ENCODE results near the gene ADAM15. TPM values are rescaled to one million over a fixed set of nuclear protein-coding genes. Genes with fewer than 3 reads are reported as not detected.

ADAM15 gene
- total and polyA plus RNA-seq, 7 experiments from 2014 or later, result 5.8 to 53.7 (median 27.9) TPM

Other genes with a start within 250 kb of the ADAM15 start
- gene KCNN3, start 181.0 kb upstream of the ADAM15 start, total RNA-seq, result under 1 TPM in 4 of 5 experiments, not detected in 1; 0.05 to 0.29 (median 0.15) TPM
- gene KCNN3, start 181.0 kb upstream of the ADAM15 start, polyA plus RNA-seq, result not detected
- 10 to 100 TPM; 11.3 to 35.1 (median 12.6) TPM for gene PMVK, start 114.6 kb upstream of the ADAM15 start, total RNA-seq
- 10 to 100 TPM; 38.7 to 41.4 TPM for gene PMVK, start 114.6 kb upstream of the ADAM15 start, polyA plus RNA-seq
- 100 to 1,000 TPM; 107 to 390 (median 383) TPM for gene PBXIP1, start 95.2 kb upstream of the ADAM15 start, total RNA-seq
- 100 to 1,000 TPM; 234 to 318 TPM for gene PBXIP1, start 95.2 kb upstream of the ADAM15 start, polyA plus RNA-seq
- gene PYGO2, start 89.5 kb upstream of the ADAM15 start, total RNA-seq, result 10 to 100 TPM; 33.0 to 69.5 (median 46.2) TPM
- 10 to 100 TPM; 33.0 to 64.0 TPM for gene PYGO2, start 89.5 kb upstream of the ADAM15 start, polyA plus RNA-seq
- 10 to 100 TPM; 71.0 to 76.9 (median 73.7) TPM for gene SHC1, start 80.6 kb upstream of the ADAM15 start, total RNA-seq
- gene SHC1, start 80.6 kb upstream of the ADAM15 start, polyA plus RNA-seq, result 10 to 100 TPM; 29.6 to 38.3 TPM
- gene CKS1B, start 76.6 kb upstream of the ADAM15 start, total RNA-seq, result 100 to 1,000 TPM in 1 of 5 experiments, 10 to 100 TPM in 3, 1 to 10 TPM in 1; 8.4 to 105 (median 10.2) TPM
- 10 to 100 TPM; 37.1 to 55.2 TPM for gene CKS1B, start 76.6 kb upstream of the ADAM15 start, polyA plus RNA-seq
- gene FLAD1, start 68.0 kb upstream of the ADAM15 start, total RNA-seq, result 10 to 100 TPM; 24.4 to 50.2 (median 50.0) TPM
- gene FLAD1, start 68.0 kb upstream of the ADAM15 start, polyA plus RNA-seq, result 10 to 100 TPM; 33.3 to 45.8 TPM
- 1 to 10 TPM in 3 of 5 experiments, not detected in 2; 1.4 to 3.2 (median 2.6) TPM for gene LENEP, start 57.7 kb upstream of the ADAM15 start, total RNA-seq
- not detected for gene LENEP, start 57.7 kb upstream of the ADAM15 start, polyA plus RNA-seq
- 100 to 1,000 TPM in 1 of 5 experiments, 10 to 100 TPM in 4; 42.7 to 139 (median 61.0) TPM for gene ZBTB7B, start 48.5 kb upstream of the ADAM15 start, total RNA-seq
- 1 to 10 TPM; 3.0 to 6.7 TPM for gene ZBTB7B, start 48.5 kb upstream of the ADAM15 start, polyA plus RNA-seq
- 1 to 10 TPM in 4 of 5 experiments, under 1 TPM in 1; 0.22 to 3.3 (median 2.4) TPM for gene DCST2, start 17.5 kb upstream of the ADAM15 start, total RNA-seq
- gene DCST2, start 17.5 kb upstream of the ADAM15 start, polyA plus RNA-seq, result not detected
- under 1 TPM in 3 of 5 experiments, not detected in 2; 0.19 to 0.78 (median 0.42) TPM for gene DCST1, start 17.5 kb upstream of the ADAM15 start, total RNA-seq
- not detected for gene DCST1, start 17.5 kb upstream of the ADAM15 start, polyA plus RNA-seq
- gene EFNA4, start 12.4 kb downstream of the ADAM15 start, total RNA-seq, result 1 to 10 TPM; 3.9 to 9.4 (median 7.7) TPM
- 1 to 10 TPM; 2.1 to 3.9 TPM for gene EFNA4, start 12.4 kb downstream of the ADAM15 start, polyA plus RNA-seq
- 1 to 10 TPM in 4 of 5 experiments, under 1 TPM in 1; 0.42 to 4.0 (median 2.7) TPM for gene EFNA3, start 27.5 kb downstream of the ADAM15 start, total RNA-seq
- under 1 TPM; 0.51 to 0.72 TPM for gene EFNA3, start 27.5 kb downstream of the ADAM15 start, polyA plus RNA-seq
- gene EFNA1, start 76.6 kb downstream of the ADAM15 start, total RNA-seq, result 1 to 10 TPM in 4 of 5 experiments, not detected in 1; 4.0 to 7.3 (median 5.6) TPM
- gene EFNA1, start 76.6 kb downstream of the ADAM15 start, polyA plus RNA-seq, result 10 to 100 TPM; 11.1 to 16.8 TPM
- 10 to 100 TPM; 21.1 to 35.6 (median 24.3) TPM for gene SLC50A1, start 84.5 kb downstream of the ADAM15 start, total RNA-seq
- gene SLC50A1, start 84.5 kb downstream of the ADAM15 start, polyA plus RNA-seq, result 10 to 100 TPM; 51.0 to 64.8 TPM
- gene DPM3, start 89.2 kb downstream of the ADAM15 start, total RNA-seq, result 10 to 100 TPM; 29.1 to 50.4 (median 43.8) TPM
- 100 to 1,000 TPM in 1 of 2 donors, 10 to 100 TPM in 1; 99.2 to 128 TPM for gene DPM3, start 89.2 kb downstream of the ADAM15 start, polyA plus RNA-seq
- gene KRTCAP2, start 122.0 kb downstream of the ADAM15 start, total RNA-seq, result 100 to 1,000 TPM in 4 of 5 experiments, 10 to 100 TPM in 1; 97.4 to 236 (median 155) TPM
- 100 to 1,000 TPM; 450 to 469 TPM for gene KRTCAP2, start 122.0 kb downstream of the ADAM15 start, polyA plus RNA-seq
- 10 to 100 TPM in 1 of 5 experiments, 1 to 10 TPM in 4; 3.5 to 21.9 (median 4.1) TPM for gene TRIM46, start 122.5 kb downstream of the ADAM15 start, total RNA-seq
- gene TRIM46, start 122.5 kb downstream of the ADAM15 start, polyA plus RNA-seq, result 1 to 10 TPM in 1 of 2 donors, under 1 TPM in 1; 0.69 to 1.3 TPM
- 10 to 100 TPM; 26.0 to 35.9 (median 28.1) TPM for gene THBS3, start 156.6 kb downstream of the ADAM15 start, total RNA-seq
- 1 to 10 TPM in 1 of 2 donors, under 1 TPM in 1; 0.87 to 2.6 TPM for gene THBS3, start 156.6 kb downstream of the ADAM15 start, polyA plus RNA-seq
- 10 to 100 TPM; 19.5 to 40.8 (median 22.0) TPM for gene MTX1, start 157.4 kb downstream of the ADAM15 start, total RNA-seq
- 10 to 100 TPM; 48.9 to 49.9 TPM for gene MTX1, start 157.4 kb downstream of the ADAM15 start, polyA plus RNA-seq
- 10 to 100 TPM in 4 of 5 experiments, 1 to 10 TPM in 1; 8.2 to 24.3 (median 13.8) TPM for gene ENTREP3, start 204.2 kb downstream of the ADAM15 start, total RNA-seq
- gene ENTREP3, start 204.2 kb downstream of the ADAM15 start, polyA plus RNA-seq, result 1 to 10 TPM; 1.8 to 2.0 TPM
- gene SCAMP3, start 211.0 kb downstream of the ADAM15 start, total RNA-seq, result 100 to 1,000 TPM in 3 of 5 experiments, 10 to 100 TPM in 2; 50.8 to 118 (median 100) TPM
- gene SCAMP3, start 211.0 kb downstream of the ADAM15 start, polyA plus RNA-seq, result 100 to 1,000 TPM; 141 to 219 TPM
- gene CLK2, start 222.2 kb downstream of the ADAM15 start, total RNA-seq, result 100 to 1,000 TPM in 2 of 5 experiments, 10 to 100 TPM in 3; 72.2 to 137 (median 94.7) TPM
- 10 to 100 TPM; 16.7 to 31.0 TPM for gene CLK2, start 222.2 kb downstream of the ADAM15 start, polyA plus RNA-seq
- gene HCN3, start 226.1 kb downstream of the ADAM15 start, total RNA-seq, result 1 to 10 TPM; 1.6 to 3.3 (median 2.8) TPM
- under 1 TPM in 1 of 2 donors, not detected in 1; 0.07 TPM for gene HCN3, start 226.1 kb downstream of the ADAM15 start, polyA plus RNA-seq